Measurements from ENCODE around the gene HCFC1.
"Not testable (repeated sequence)": the region's sequence is repeated elsewhere in the genome, so short reads cannot be mapped to it uniquely, and the experiment has no call there.

The HCFC1 gene

GRCh38 chrX:154008521-154008920 is 36.9 kb upstream of the HCFC1 start:
- no peak for DNase-seq (ENCODE audit: low read depth, low spot score)

GRCh38 chrX:154006947-154007346 is 35.3 kb upstream of the HCFC1 start:
- DNase-seq (ENCODE audit: low read depth, low spot score), result no peak

- DNase-seq (ENCODE audit: low read depth, low spot score), result no peak
These were observed 32.7 kb upstream of the HCFC1 start for GRCh38 chrX:154004315-154004714.

- DNase-seq (ENCODE audit: low read depth, low spot score), result no peak
These were observed 30.6 kb upstream of the HCFC1 start for GRCh38 chrX:154002215-154002719.

GRCh38 chrX:154000051-154000450 is 28.4 kb upstream of the HCFC1 start:
- no peak for DNase-seq (ENCODE audit: low read depth, low spot score)

GRCh38 chrX:153999359-154000037 is 27.9 kb upstream of the HCFC1 start:
- no peak for DNase-seq (ENCODE audit: low read depth, low spot score)

GRCh38 chrX:153995504-153995903 is 23.9 kb upstream of the HCFC1 start:
- no peak for DNase-seq (ENCODE audit: low read depth, low spot score)

- DNase-seq (ENCODE audit: low read depth, low spot score), result not testable (repeated sequence)
These were observed 22.8 kb upstream of the HCFC1 start for GRCh38 chrX:153994398-153994797.

- no peak for DNase-seq (ENCODE audit: low read depth, low spot score)
These were observed 22.4 kb upstream of the HCFC1 start for GRCh38 chrX:153993978-153994377.

- DNase-seq (ENCODE audit: low read depth, low spot score), result no peak
These were observed 21.5 kb upstream of the HCFC1 start for GRCh38 chrX:153993079-153993478.

GRCh38 chrX:153992180-153992579 is 20.6 kb upstream of the HCFC1 start:
- no peak for DNase-seq (ENCODE audit: low read depth, low spot score)

GRCh38 chrX:153991013-153991580 is 19.5 kb upstream of the HCFC1 start:
- DNase-seq (ENCODE audit: low read depth, low spot score), result no peak

- no peak for DNase-seq (ENCODE audit: low read depth, low spot score)
These were observed 18.5 kb upstream of the HCFC1 start for GRCh38 chrX:153989973-153990655.

GRCh38 chrX:153988493-153988892 is 16.9 kb upstream of the HCFC1 start:
- DNase-seq (ENCODE audit: low read depth, low spot score), result no peak

- no peak for DNase-seq (ENCODE audit: low read depth, low spot score)
These were observed 12.9 kb upstream of the HCFC1 start for GRCh38 chrX:153984351-153985178.

- DNase-seq (ENCODE audit: low read depth, low spot score), result no peak
These were observed 11.7 kb upstream of the HCFC1 start for GRCh38 chrX:153983321-153983801.

- DNase-seq (ENCODE audit: low read depth, low spot score), result peak; percentile 51
These were observed 10.3 kb upstream of the HCFC1 start for GRCh38 chrX:153981771-153982533.

- DNase-seq (ENCODE audit: low read depth, low spot score), result no peak
These were observed 9.6 kb upstream of the HCFC1 start for GRCh38 chrX:153981231-153981630.

GRCh38 chrX:153980394-153980793 is 8.8 kb upstream of the HCFC1 start:
- DNase-seq (ENCODE audit: low read depth, low spot score), result not testable (repeated sequence)

- no peak for DNase-seq (ENCODE audit: low read depth, low spot score)
These were observed 3.2 kb upstream of the HCFC1 start for GRCh38 chrX:153974726-153975286.

All from smooth muscle cell of the brain vasculature (primary cell).